NOMO-1 (cell line): Measurements from ENCODE around the gene NFE2L1.
A peak's percentile ranks its signal among the peaks of the same experiment; 100 is the strongest.
"Not testable (repeated sequence)": the region's sequence is repeated elsewhere in the genome, so short reads cannot be mapped to it uniquely, and the experiment has no call there.

ENCODE experiments used
- DNase-seq, 2 experiments: peaks; one replicate each; lab custom pipeline; 2025; ENCODE audit not compliant: unreplicated experiment in 2 of 2; lab: John Stamatoyannopoulos, UW

Gene NFE2L1

DNA sequence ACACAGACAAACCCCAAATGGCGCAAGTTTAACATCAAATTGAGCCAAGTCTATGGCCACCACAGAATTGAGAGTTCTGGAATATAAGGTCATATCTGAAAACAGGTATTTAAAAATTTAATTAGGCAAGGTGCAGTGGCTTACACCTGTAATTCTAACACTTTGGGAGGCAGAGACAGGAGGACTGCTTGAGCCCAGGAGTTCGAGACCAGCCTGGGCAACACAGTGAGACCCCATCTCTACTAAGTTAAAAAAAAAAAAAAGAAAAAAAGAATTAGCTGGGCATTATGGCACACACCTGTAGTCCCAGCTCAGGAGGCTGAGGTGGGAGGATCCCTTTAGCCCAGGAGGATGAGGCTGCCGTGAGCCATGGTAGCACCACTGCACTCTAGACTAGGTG, 19.1 kb downstream of the NFE2L1 start:
- no peak for DNase-seq

DNA sequence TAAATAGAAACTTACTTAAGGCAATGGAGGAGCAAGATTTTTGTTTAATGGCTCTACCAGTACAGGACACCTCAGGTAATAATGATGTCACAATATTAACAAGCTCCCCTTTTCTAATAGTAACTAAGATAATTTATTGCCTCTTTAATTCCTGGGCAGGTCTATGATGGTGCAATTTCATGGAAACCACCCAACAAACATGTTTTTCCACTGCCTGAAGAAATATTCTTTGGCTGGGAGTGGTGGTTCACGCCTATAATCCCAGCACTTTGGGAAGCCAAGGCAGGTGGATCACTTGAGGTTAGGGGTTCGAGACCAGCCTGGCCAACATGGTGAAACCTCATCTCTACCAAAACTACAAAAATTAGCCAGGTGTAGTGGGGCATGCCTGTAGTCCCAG, 19.6 kb downstream of the NFE2L1 start:
- DNase-seq, result not testable (repeated sequence)

DNA sequence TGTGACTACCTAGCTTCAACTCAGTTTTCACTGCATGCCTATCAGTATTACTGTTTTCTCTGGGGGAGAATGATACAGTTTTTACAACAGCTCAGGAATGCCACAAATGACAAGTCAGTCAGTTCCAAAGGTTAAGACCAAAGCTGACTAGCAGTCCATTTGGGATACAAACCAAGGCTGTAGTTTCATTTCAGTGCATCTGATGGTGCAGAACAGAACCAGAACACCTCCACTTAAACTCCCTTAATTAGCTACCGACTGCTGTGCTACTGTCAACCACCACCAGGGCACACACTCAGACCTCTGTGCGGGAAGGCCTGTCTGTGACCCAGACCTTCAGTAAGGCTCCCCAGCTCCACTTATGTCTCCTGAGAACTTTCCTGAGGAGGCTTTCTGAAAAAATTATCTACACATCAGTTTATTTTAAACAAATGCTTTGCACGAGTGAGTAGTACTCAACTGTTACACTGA, 20.4 kb downstream of the NFE2L1 start:
- no peak for DNase-seq

DNA sequence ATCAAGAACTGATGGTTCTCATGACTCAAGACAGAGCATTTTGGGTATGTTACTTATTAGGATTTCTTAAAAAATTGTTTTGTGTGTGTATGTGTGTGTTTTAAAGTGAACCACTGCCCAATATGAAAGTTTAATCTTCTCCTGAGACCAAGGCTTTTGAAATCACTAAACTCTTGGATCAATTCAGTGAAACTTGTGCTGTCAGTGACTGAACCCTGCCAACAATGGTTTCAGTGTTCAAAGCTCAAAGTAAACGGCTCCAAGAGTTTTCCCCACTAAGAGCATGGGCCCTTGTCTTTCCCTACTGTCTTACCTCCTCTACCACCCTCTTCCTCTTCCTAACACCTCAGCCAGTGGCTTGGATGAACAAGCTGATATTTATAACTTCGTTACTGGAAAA, 22.0 kb downstream of the NFE2L1 start:
- no peak for DNase-seq

DNA sequence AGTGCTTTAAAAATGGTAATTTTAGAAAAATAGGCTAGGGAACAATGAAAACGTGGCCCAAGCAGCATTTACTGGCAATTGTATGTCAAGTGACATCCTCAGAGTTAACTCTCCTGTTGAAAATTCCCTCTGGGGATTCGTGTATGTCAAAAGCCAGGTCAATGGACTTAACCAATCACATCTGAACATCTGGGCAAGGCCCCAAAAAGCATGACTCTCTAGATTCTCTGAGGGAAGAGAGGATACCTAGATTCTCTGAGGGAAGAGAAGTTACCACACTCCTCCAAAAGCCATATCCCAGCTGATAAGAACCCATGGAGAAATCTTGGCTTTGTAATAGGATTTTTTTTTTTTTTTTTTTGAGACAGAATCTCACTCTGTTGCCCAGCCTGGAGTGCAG, 23.5 kb downstream of the NFE2L1 start:
- no peak for DNase-seq

DNA sequence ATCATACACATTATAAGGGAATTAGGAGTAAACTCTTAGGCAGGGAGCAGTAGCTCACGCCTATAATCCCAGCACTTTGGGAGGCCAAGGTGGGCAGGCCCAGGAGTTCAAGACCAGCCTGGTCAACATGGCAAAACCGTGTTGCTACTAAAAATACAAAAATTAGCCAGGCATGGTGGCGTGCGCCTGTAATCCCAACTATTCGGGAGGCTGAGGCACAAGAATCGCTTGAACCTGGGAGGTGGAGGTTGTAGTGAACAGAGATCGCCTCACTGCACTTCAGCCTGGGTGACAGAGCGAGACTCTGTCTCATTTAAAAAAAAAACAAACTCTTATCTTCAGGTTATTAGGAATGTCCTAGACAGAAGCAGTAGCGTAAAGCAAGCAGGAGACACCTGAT, 24.7 kb downstream of the NFE2L1 start:
- not testable (repeated sequence) for DNase-seq

DNA sequence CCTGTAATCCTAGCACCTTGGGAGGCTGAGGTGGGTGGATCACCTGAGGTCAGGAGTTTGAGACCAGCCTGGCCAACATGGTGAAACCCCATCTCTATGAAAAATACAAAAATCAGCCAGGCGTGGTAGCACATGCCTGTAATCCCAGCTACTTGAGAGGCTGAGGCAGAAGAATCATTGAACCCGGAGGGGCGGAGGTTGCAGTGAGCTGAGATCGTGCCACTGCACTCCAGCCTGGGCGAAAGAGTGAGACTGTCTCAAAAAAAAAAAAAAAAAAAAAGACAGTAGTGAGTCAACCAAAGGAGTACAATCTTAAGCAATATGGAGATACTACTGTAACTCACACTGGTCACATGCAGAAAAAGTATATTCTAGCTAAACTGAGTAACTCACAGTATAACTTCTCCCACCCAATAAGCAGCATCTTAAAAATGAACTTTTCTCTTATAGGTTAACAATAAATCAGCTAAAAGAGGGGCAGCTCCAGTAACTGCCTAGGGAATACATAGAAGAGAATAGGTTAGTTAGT, 25.5 kb downstream of the NFE2L1 start:
- DNase-seq, result not testable (repeated sequence)

DNA sequence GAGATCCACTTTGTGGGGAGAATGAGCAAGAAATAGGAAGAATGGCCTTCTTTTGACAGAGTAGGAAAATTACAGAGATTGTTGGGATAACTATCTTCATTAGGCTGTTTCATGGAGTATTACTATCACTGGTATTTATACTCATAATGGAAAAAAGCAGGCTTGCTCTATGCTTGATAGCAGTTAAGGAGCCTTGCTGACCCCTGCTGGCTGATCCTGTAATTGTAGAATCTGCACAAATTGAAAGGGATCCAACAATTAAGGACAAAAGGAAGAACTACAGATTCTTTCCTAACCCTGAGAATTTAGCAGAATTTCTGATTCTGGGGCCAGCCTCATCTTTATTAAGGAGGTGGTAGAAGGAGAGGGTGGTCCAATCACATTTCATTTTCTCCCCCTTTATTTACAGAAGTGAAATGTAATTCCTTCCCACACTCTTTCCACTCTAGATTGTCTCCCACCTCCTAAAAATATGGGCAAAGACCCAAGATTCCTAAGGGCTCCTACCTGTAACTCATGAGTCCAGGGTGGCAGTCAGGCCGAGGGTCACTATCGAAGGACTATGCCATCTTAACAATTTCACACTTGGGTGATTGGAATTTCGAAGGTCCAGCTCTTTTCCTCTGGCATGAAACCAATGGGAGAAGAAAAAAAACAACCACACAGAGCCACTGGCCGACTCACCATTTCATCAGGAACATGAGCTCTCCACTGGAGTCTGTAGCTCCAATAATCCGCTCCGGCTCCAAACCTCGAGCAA, 26.3 kb downstream of the NFE2L1 start:
- DNase-seq, result peak in 1 of 2 experiments; percentile 51

DNA sequence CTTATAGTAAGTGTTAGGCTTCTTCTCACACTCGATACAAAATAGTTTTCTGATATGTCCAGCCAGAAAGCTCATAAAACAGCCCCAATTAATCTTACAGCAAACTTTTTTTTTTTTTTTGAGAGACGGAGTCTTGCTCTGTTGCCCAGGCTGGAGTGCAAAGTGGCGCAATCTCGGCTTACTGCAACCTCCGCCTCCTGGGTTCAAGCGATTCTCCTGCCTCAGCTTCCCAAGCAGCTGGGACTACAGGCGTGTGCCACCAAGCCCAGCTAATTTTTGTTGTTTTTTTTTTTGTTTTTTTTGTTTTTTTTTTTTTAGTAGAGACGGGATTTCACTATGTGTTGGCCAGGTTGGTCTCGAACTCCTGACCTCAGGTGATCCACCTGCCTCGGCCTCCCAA, 29.0 kb downstream of the NFE2L1 start:
- DNase-seq, result not testable (repeated sequence)

DNA sequence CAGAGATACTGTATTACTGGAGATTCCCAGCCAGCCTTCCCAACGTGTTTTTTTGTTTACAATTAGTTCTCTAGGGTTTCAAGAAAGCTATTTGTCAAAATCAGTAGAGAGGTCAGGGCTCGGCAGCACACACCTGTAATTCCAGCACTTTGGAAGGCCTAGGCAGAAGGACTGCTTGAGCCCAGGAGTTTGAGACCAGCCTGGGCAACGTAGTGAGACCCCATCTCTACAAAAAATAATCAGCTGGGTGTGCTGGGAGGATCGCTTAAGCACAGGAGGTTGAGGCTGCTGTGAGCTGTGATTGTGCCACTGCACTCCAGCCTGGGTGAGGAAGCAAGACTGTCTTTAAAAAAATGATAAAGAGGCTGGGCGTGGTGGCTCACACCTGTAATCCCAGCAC, 33.7 kb downstream of the NFE2L1 start:
- DNase-seq, result no peak

DNA sequence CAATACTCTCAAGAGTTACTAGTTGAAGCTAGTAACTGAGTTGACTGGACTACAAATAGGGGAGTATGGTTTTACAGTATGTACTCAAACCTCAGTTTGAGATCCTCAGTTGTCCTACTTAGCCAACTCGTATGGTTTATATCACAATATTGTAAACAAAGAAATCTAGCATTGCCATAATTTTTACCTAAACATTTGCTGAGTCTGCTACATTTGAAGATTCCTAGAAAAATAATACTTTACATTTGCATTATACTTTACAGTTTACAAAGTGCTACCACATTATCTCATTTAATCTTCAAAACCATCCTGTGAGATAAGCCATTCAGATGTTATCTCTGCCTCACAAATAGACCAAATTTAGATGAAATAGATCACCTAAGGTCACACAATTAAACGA, 36.8 kb downstream of the NFE2L1 start:
- DNase-seq, result no peak

DNA sequence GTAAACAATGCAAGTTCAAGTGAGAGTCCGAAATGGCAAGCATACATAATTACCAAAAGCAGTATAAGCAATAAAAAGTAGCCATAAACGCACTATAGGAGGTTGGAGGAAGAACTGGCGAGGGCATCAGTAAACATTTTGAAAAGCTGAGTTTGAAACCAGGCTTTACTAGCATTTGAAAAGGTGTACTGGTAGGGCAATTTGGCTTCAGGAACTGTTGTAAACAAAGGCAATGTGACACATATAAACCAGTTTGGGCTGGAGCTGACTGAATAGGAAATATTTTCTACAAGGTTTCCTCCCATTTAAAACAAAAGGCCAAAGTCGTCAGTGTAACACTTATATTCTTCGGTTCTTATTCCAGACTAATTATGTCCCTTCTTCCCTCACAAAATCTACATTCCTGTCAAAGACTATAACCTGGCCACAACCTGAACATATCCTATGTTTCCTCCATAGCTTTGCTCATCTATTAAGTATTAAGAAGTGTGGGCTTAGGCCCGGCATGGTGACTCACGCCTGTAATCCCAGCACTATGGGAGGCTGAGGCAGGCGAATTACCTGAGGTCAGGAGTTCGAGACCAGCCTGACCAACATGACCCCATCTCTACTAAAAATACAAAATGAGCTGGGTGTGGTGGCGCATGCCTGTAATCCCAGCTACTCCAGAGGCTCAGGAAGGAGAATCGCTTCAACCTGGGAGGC, 45.3 kb downstream of the NFE2L1 start:
- DNase-seq, result no peak

DNA sequence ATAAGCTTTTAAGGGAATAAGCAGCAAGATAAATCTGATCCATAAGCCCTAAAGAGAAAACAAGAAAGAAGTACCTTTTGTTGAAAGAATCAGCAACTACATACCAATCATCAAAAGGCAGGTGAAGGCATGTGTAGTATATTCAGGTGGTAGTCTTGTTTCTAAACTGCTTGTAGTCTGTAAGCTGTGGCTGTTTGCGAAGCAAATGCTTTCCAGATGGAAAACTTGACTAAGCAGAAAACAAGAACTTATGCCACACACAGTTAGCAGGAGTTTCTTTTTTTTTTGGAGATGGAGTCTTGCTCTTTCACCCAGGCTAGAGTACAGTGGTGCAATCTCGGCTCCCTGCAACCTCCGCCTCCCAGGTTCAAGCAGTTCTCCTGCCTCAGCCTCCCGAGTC, 47.5 kb downstream of the NFE2L1 start:
- DNase-seq, result no peak

DNA sequence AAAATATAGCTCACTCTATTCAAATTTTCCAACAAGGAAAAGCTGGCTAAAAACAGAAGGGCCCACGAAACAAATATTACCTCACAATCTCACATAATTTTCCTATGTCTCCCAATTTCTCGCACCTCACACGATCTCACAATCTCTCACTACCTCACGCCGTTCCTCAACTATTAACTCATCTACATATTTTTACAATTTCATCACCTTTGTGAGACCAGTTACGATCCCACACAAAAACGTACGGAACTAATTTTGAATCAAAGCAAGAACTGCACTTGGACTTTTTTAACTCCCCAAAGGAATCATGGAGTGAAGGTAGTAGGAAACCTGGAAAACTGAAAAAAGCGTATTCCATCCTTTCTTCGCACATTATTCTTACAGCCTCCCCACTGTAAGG, 52.0 kb downstream of the NFE2L1 start:
- DNase-seq, result no peak

DNA sequence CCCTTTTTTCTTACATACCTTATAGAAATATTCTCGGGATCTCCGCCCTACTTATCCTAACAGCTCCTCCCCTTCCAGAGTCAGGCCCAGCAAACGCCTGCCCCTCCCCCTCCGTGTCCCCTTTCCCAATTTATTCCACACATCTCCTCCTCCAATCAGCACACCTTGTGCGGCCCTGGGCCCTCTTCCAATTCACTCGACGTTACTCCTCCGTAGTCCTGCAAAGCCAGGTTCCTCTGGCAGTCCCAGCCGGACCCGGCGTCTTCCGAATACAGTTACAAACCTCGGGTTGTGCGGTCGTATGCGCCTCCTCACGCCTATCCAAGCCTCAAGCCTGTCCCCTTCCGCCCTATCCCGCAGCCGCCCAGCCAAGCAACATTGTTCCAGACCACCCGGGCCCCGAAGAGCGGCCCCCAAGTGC, 52.4 kb downstream of the NFE2L1 start:
- DNase-seq, result no peak

DNA sequence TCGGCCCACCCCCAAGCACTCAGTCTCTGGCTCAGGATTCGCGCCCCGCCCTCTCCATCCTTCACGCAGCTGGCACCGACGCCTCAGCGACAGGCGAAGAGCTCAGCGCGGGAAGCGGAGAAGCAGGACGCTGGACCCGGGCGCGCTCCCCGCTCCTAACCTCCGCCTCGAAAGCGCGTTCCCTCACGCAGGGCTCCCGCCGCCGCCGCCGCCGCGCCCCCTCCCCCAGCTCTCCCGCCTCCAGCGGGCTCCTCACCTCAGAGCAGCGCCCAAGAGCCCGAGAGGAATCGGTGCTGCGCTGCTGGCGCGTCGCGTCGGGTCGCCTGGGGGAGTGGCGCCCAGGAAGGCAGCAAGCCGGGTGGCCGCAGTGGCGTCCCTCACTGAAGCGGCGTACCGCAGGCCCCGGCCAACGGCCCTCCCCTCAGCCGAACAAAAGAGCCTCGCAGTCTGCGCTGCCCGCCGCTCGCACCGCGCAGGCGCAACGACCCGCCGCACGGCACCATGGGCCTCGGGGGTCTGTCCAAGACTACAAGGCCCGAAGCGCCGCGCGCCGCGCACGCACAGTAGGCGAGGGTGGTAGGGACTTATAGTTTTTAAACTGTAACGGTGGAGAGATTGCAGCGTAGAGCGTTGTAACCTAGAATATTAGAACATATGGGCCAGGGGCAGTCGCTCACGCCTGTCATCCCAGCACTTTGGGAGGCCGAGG, 53.0 kb downstream of the NFE2L1 start, which contains the start of gene CBX1:
Gene CBX1, minus strand, starts transcription at position 467 of the 709 bp plus-strand sequence. CDS start 24,474 bp downstream, outside the sequence.
- DNase-seq, result peak; percentile 86 to 89

DNA sequence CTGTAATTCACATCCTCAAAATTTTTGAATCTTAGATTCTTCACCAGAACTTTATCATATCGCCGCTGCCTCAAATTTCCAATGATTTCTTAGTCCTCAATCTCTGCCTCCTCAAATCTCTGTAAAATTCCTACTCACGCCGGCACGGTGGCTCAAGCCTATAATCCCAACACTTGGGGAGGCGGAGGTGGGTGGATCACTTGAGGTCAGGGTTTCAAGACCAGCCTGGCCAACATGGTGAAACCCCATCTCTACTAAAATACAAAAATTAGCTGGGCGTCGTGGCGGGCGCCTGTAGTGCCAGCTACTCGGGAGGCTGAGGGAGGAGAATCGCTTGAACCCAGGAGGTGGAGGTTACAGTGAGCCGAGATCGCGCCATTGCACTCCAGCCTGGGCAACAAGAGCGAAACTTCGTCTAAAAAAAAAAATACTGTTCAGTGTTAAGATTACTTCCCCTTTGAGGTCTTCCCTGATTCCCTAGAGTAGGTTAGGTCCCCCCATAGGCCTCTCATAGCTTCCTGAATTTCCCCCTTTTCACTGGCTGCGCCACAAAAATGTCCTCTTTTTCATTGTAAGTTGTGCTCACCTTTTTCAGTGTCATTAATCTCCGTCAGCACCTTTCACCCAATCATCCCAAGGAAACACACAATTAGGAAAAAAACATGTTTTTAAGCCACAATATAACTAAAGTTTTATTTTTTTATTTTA, 54.0 kb downstream of the NFE2L1 start:
- DNase-seq, result peak in 1 of 2 experiments; percentile 21

DNA sequence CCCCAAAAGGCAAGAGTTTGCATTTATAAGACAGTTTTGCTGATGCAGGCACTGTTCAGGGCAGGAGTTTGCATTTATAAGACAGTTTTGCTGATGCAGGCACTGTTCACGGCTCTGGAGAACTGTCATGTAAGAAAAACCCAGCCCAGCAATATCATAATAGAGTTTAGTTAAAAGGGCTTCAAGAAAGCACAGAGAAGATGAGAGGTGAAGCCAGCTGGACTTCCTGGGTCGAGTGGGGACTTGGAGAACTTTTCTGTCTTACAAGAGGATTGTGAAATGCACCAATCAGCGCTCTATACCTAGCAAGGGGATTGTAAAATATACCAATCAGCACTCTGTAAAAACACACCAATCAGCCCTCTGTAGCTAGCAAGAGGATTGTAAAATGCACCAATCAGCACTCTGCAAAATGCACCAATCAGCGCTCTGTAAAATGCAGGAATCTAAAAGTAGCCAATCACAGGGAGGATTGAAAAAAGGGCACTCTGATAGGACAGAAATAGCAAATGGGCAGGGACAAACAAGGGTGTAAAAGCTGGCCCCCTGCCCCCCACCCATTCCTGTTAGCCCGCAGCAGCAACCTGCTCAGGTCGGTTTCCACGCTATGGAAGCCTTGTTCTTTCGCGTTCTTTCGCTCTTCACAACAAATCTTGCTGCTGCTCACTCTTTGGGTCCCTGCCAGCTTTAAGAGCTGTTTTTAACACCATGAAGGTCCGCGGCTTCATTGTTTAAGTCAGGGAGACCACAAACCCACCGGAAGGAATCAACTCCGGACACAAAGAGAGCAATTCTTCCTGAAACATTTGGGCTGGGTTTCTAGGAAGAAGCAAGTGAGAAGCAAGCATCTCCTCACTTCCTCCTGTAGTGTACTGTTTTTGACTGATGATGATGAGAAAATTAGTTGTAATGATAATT, 54.9 kb downstream of the NFE2L1 start:
- peak in 1 of 2 experiments; percentile 36 for DNase-seq

DNA sequence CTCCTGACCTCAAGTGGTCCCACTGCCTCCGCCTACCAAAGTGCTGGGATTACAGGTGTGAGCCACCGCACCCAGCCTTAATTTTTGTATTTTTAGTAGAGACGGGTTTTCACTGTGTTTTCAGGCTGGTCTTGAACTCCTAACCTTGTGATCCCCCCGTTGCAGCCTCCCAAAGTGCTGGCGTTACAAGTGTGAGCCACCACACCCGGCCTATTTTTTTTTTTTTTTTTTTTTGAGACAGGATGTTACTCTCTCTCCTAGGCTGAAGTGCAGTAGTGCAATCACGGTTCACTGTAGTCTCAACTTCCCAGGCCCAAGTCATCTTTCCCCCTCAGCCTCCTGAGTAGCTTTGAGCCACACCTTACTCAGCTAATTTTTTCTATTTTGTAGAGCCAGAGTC, 56.3 kb downstream of the NFE2L1 start:
- no peak for DNase-seq

DNA sequence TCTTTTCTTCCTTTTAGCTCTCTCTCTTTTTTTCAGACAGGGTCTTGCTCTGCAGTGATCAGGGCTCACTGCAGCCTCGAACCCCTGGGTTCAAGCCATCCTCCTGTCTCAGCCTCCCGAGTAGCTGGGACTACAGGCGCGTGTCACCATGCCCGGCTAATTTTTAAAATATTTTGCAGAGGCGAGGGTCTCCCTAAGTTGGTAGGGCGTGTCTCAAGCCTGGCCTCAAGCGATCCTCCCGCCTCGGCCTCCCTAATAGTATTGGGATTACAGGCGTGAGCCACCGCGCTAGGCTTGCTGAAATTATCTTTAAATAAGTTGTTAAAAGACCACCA, 58.6 kb downstream of the NFE2L1 start:
- no peak for DNase-seq
